D721Med (cell line): ENCODE data around the gene TLR3.
"Not testable (repeated sequence)": the region's sequence is repeated elsewhere in the genome, so short reads cannot be mapped to it uniquely, and the experiment has no call there.

ENCODE experiments used
- DNase-seq: peaks from one replicate; pipeline ENCODE4 v3.0.0; 2011; ENCODE audit warnings: low spot score; ENCODE audit not compliant: insufficient read length
- FAIRE-seq: peaks from 2 replicates; lab custom pipeline; 2011; peaks lifted over from hg19 to GRCh38; lab: Jason Lieb, UNC
- TF ChIP-seq, protein P1 (sequence below): IDR thresholded peaks from 2 replicates; pipeline ENCODE4 v1.5.1; 2012; ENCODE audit warnings: mild to moderate bottlenecking, control low read depth; ENCODE audit not compliant: insufficient read depth; ENCODE audit errors: missing control alignments

The TLR3 gene

GRCh38 chr4:186033027-186033426, 35.9 kb upstream of the TLR3 start:
- TF ChIP-seq, protein P1, sequence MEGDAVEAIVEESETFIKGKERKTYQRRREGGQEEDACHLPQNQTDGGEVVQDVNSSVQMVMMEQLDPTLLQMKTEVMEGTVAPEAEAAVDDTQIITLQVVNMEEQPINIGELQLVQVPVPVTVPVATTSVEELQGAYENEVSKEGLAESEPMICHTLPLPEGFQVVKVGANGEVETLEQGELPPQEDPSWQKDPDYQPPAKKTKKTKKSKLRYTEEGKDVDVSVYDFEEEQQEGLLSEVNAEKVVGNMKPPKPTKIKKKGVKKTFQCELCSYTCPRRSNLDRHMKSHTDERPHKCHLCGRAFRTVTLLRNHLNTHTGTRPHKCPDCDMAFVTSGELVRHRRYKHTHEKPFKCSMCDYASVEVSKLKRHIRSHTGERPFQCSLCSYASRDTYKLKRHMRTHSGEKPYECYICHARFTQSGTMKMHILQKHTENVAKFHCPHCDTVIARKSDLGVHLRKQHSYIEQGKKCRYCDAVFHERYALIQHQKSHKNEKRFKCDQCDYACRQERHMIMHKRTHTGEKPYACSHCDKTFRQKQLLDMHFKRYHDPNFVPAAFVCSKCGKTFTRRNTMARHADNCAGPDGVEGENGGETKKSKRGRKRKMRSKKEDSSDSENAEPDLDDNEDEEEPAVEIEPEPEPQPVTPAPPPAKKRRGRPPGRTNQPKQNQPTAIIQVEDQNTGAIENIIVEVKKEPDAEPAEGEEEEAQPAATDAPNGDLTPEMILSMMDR = no peak
- no peak for FAIRE-seq
- no peak for DNase-seq

GRCh38 chr4:186034613-186035012, 34.3 kb upstream of the TLR3 start:
- peak; percentile 25 for FAIRE-seq

DNA sequence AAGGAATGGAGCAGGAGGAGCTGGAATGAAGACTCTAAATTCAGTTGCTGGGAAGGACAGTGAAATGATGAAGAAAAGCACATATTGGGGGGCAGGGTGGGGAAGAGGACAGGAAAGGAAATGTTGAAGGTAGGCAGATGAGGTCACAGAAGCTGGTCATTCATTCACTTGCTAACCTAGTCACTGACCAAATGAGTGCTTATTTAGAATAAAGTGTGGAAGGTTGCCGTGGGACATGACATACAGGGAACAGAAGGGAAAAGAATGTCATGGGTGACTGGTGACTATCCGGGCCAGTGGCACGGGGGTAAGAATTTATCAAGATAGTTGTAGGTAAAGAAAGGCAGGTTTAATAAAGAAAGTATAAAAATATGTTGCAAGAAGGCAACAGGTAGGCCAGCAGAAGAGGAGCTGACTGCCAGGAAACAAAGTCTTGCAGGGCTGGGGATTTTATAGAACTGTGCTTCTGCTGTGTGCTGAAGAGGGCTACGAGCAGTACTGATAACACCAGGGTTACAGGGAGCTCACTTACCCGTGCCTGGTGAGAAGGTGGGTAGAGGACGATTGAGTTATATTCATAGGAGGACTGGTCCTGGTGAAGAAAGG, 31.9 kb upstream of the TLR3 start:
- TF ChIP-seq, protein P1 = no peak
- no peak for FAIRE-seq
- no peak for DNase-seq

More at GRCh38 chr4:186034613-186035012, 34.3 kb upstream of the TLR3 start:
- not testable (repeated sequence) for DNase-seq

DNA sequence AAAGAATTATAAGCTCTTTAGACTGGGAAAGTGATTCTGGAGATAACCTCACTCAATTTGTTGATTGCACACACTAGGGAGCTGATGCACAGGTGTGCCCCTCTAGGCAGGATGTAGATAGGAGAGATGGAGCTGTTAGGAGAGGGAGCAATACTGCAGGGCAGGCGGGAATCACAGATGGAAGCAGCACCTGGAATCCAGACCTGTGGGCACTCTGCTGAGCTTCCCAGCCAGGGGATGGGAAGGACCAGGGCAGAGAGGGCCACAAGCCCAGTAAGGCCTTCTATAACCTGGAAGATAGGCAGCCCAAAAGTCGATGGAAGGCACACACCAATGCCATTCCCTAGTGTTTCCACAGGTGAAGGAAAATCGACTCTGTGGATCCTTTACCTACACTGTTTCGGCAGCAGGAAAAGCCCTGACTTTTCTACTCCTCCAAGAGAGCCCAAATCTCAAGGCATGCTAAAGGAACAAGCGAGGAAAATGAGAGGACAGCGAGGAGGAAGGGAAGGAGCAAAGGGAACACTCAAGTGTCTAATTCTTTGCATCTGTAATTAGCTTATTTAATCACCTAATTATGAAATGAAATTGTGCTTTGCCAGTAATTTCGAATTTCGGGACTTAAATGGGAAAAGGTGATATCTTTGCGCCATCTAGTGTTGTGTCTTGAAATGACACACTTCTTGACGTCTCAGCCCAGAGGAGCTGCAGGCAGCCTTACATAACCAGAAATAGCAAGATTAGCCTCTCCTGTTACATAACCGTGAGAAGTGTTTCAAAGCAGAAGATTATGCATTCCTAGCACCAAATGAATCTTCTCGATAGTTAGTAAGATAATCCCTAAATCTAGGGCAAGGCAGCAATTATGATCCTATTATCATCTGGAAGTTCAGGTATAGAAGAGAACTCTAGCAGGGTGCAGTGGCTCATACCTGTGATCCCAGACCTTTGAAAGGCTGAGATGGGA, 31.0 kb upstream of the TLR3 start:
- DNase-seq = peak; percentile 52
- FAIRE-seq = peak; percentile 94
- TF ChIP-seq, protein P1 = peak; percentile 93

- TF ChIP-seq, protein P1 = no peak
- no peak for FAIRE-seq
- DNase-seq = no peak
Measured at GRCh38 chr4:186039697-186040096, 29.3 kb upstream of the TLR3 start.

DNA sequence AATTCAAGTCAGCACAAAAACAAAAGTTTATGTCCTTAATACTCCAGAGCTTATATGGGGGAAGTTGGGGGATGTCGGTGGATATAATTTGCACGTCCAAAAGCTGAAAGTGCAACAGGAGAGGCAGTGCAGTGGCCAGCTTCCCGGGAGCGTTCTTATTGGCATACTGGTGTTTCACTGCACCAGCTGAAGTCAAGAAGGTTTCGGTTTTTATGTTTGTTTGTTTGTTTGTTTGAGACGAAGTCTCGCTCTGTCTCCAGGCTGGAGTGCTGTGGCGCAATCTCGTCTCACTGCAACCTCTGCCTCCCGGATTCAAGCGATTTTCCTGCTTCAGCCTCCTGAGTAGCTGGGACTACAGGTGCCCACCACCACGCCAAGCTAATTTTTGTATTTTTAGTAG, 28.6 kb upstream of the TLR3 start:
- FAIRE-seq (no peak), DNase-seq (no peak)
- TF ChIP-seq, protein P1 = no peak

DNA sequence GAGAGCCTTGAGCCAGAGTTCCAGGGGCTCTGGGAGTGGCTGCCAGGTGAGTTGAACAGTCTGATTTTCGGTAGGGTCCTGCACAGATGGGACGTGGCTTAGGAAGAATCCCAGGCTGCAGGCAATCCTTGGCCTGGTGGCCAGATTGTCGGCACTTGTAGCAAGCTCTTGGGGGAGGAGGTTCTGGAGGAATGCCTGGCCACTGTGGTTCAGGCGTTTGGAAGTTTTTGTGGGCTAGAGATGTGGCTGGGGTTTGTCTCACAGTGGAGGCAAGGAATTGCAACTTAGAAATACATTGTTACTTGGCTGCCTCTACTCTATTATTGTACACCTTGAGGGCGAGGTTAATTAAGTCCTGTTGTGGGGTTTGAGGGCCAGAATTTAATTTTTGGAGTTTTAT, 21.5 kb upstream of the TLR3 start:
- FAIRE-seq, DNase-seq: not testable (repeated sequence)

- DNase-seq, FAIRE-seq: not testable (repeated sequence)
Measured at GRCh38 chr4:186050135-186050534, 18.8 kb upstream of the TLR3 start.
